ENCODE results near the gene BNIP1. TPM values are rescaled to one million over a fixed set of nuclear protein-coding genes. Genes with fewer than 3 reads are reported as not detected.

BNIP1 gene
- total RNA-seq, 1 donor from 2014 or later: 10.0 TPM

DNA sequence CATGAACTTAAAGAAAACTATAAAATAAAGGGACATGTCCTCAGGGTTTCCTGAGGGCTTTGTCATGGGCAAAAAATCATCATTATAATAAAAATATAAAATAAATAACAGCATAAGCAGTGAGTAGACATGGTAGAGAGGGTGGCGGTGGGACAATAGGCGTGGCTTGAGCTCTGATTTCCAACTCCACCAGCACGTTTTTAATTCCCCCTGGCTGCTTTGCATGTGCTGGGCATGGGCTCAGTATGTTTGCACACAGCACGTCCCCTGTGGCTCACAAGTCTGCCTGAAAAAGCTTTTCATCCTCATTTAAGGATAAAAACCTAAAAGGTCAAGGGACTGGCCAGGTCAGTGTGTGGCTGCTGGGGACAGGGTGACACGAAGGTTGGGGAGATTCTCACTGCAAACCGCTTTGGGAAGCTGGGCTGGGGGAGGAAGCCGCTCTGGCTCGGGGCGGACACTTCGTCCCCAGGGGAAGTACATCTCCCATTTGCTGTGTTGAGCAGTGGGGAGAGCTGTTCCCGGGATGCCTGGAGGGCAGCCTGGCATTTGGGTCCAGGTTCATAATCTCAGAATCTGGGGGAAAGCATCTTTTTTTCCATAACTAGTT is 58.0 kb downstream of the BNIP1 start:
- intact Hi-C loops (cut with DNase I): no loop called here
- ATAC-seq (no peak), DNase-seq (ENCODE audit: missing footprints) (no peak)

GRCh38 chr5:173204185-173204979 is 60.1 kb downstream of the BNIP1 start:
- intact Hi-C loops (cut with DNase I): no loop called here
- DNase-seq (ENCODE audit: missing footprints) (no peak), ATAC-seq (no peak)

- DNase-seq (ENCODE audit: missing footprints) (no peak), ATAC-seq (no peak)
- intact Hi-C loops (cut with DNase I): no loop called here
Measured at GRCh38 chr5:173205916-173206315, 61.6 kb downstream of the BNIP1 start.

DNA sequence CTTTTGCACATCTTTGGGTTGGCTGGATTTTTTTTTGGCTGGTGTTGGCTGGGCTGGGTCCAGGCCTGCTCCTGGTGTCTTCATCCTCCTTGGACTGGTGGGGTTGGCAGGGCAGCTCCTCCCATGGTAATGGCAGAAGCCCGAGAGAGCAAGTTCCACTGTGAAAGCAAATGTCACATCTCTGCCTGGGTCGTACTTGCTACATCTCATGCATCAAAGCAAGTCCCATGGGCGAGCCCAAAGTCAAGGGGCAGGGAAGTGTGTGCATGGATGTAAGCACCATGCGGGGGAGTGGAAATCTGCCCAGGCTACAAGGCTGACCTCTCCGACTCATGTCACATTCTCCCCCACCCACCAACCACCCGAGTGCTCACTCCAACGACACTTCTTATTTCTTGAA is 64.0 kb downstream of the BNIP1 start:
- ATAC-seq (no peak), DNase-seq (ENCODE audit: missing footprints) (no peak)
- intact Hi-C loops (cut with DNase I): no loop called here

DNA sequence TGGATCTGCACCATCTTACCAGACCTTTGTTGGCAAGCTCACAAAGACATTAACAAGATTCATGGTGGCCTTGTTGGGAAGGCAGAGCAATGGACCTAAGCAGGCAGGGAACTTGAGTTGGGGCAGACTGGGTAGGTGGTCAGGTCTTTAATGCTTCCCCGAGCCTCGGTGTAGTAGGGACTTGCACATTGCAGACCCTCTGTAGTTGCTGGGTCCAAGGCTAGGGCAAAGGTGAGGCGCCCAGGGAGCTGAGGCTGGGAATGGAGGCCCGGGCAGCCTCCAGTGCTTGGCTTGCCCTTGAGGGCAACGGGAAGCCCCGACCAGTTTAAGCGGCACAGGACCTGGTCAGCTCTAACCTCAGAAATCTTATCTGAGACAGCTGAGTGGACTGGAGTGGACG is 66.5 kb downstream of the BNIP1 start:
- no peak for ATAC-seq
- no peak for DNase-seq (ENCODE audit: missing footprints)
- intact Hi-C loops (cut with DNase I): no loop called here

DNA sequence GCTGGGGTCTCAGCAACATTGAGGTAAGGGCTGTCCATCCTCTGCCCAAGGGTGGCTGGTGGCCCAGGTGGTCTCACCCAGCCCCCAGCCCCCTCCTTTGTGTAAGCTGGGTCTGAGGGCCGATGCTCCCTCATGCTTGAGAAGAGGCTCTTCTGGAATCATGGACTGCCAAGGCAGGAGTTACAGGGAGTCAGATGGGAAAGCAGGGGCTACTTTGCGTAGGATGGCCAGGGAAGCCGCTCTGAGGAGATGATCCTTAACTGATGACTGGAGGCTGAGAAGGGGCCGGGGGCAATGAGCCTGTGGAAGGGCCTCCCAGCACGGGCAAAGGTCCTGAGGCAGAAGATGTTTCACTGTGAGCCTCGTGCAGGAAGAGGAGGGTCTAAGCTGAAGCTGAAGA is 67.0 kb downstream of the BNIP1 start:
- intact Hi-C loops (cut with DNase I): no loop called here
- no peak for DNase-seq (ENCODE audit: missing footprints)
- ATAC-seq: no peak

DNA sequence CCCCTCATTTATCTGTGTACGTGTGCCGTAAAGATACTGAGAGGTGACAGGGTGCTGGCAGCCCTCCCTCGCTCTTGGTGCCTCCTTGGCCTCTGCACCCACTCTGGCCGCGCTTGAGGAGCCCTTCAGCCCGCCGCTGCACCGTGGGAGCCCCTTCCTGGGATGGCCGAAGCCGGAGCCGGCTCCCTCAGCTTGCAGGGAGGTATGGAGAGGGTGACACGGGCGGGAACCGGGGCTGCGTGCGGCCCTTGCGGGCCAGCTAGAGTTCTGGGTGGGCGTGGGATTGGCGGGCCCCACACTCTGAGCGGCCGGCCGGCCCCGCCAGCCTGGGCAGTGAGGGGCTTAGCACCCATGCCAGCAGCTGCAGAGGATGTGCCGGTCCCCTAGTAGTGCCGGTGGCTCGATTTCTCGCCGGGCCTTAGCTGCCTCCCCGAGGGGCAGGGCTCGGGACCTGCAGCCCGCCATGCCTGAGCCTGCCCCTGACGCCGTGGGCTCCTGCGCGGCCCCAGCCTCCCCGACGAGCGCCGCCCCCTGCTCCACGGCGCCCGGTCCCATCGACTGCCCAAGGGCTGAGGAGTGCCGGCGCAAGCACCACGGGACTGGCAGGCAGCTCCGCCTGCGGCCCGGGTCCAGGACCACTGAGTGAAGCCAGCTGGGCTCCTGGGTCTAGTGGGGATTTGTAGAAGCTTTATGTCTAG is 69.1 kb downstream of the BNIP1 start:
- ATAC-seq (no peak), DNase-seq (ENCODE audit: missing footprints) (no peak)
- intact Hi-C loops (cut with DNase I): no loop called here

Other genes starting within 250 kb of the BNIP1 start
- gene RPL26L1, start 185.1 kb upstream of the BNIP1 start, total RNA-seq: 23.9 TPM
- gene ATP6V0E1, start 160.8 kb upstream of the BNIP1 start, total RNA-seq: 167 TPM
- 23.9 TPM for gene CREBRF, start 88.2 kb upstream of the BNIP1 start, total RNA-seq
- 261 TPM for gene NKX2-5, start 90.7 kb downstream of the BNIP1 start, total RNA-seq
- gene STC2, start 183.9 kb downstream of the BNIP1 start, total RNA-seq: 10.4 TPM

All from Right ventricle myocardium inferior (tissue), 1 donor.